Dermis microvascular lymphatic vessel endothelial cell (primary cell): ENCODE measurements around the gene ARF1. TPM values are rescaled to one million over a fixed set of nuclear protein-coding genes. Genes with fewer than 3 reads are reported as not detected.

Experiments
- DNase-seq, 2 donors: peaks; one replicate each; pipeline versions ENCODE4 v3.0.0 to v3.0.0-alpha.2; 2010; ENCODE audit warnings: low read depth in 2 of 2
- total RNA-seq: library from RNA; depleted of rRNA; stranded (reverse); fragments of >200 nt; gene quantifications from 2 replicates; pipeline ENCODE4 v1.2.1, GENCODE V29; 2014

ARF1 gene
- total RNA-seq, 1 donor from 2014 or later: 219 TPM

GRCh38 chr1:228147151-228147693 lies 64.7 kb downstream of the ARF1 start:
- no peak for DNase-seq

DNA sequence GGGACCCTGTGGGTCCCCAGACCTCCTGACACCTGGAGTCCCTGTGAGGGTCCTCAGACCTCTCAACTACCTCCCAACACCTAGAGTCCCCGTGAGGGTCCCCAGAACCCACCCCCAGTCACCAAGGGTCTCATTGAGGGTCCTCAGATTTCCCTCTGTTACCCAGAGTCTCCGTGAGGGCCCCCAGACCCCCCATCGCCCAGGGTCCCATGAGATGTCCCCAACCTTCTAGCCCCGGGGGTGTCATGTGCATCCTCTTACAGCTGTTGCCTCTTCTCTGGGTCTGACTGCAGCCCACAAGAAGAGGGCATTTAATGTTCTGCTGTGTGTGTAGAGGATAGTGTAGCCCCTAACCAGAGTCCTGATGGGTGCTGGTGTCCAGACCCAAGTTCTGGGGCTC lies 65.3 kb downstream of the ARF1 start:
- no peak for DNase-seq

GRCh38 chr1:228148196-228148861 lies 65.8 kb downstream of the ARF1 start:
- peak in 1 of 2 donors; percentile 43 for DNase-seq

Other genes with a start within 250 kb of the ARF1 start
- 0.64 and 0.76 TPM in 2 replicates for gene WNT9A, start 134.8 kb upstream of the ARF1 start, total RNA-seq
- gene WNT3A, start 75.7 kb upstream of the ARF1 start, total RNA-seq: not detected in 2 replicates
- gene C1orf35, start 20.6 kb downstream of the ARF1 start, total RNA-seq: 6.5 and 6.8 TPM in 2 replicates
- gene MRPL55, start 26.6 kb downstream of the ARF1 start, total RNA-seq: 35.8 and 47.0 TPM in 2 replicates
- 718 and 833 TPM in 2 replicates for gene GUK1, start 57.6 kb downstream of the ARF1 start, total RNA-seq
- gene GJC2, start 67.2 kb downstream of the ARF1 start, total RNA-seq: 8.0 and 17.1 TPM in 2 replicates
- 6.0 and 7.3 TPM in 2 replicates for gene IBA57, start 83.1 kb downstream of the ARF1 start, total RNA-seq
- 2.3 and 5.8 TPM in 2 replicates for gene OBSCN, start 125.3 kb downstream of the ARF1 start, total RNA-seq